Suprapubic skin (tissue), 3 donors: ENCODE measurements around the gene TAL2.

ENCODE experiments used
- POLR2A ChIP-seq, 2 donors: fragments of 450-650 bp; IDR thresholded peaks; one replicate each; pipeline ENCODE4 v1.6.1; 2017; ENCODE audit warnings: antibody characterized with exemption in 2 of 2, mild to moderate bottlenecking in 2 of 2, moderate library complexity in 2 of 2
- TF ChIP-seq, protein P1 (sequence below), 2 donors: fragments of 200-600 bp in 1 of 2; fragments of 450-650 bp in 1 of 2; sonication (generic) in 1 of 2; IDR thresholded peaks; one replicate each; pipeline ENCODE4 v1.5.1; 2016 to 2019; ENCODE audit warnings: antibody characterized with exemption in 2 of 2, mild to moderate bottlenecking in 1 of 2, moderate library complexity in 1 of 2

DNA sequence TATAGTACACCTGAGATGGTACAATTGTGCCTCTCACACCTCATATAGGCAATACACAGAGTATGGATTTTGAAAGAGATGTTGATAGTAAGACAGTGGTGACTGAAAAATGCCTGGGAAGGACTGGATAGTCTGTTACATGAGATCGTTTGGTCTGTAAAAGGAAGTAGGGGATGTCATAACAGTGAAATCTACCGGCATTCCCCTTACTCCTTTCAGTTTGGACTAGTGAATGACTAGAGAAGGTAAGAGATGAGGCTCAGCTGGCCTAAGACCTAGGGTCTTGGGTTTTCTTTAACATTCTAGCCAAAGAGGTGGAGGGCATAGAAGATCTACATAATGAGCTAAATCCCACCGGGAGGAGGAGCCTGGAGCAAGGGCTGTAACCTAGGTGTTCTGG, 8.1 kb downstream of the TAL2 start:
- TF ChIP-seq, protein P1, sequence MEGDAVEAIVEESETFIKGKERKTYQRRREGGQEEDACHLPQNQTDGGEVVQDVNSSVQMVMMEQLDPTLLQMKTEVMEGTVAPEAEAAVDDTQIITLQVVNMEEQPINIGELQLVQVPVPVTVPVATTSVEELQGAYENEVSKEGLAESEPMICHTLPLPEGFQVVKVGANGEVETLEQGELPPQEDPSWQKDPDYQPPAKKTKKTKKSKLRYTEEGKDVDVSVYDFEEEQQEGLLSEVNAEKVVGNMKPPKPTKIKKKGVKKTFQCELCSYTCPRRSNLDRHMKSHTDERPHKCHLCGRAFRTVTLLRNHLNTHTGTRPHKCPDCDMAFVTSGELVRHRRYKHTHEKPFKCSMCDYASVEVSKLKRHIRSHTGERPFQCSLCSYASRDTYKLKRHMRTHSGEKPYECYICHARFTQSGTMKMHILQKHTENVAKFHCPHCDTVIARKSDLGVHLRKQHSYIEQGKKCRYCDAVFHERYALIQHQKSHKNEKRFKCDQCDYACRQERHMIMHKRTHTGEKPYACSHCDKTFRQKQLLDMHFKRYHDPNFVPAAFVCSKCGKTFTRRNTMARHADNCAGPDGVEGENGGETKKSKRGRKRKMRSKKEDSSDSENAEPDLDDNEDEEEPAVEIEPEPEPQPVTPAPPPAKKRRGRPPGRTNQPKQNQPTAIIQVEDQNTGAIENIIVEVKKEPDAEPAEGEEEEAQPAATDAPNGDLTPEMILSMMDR (IDR thresholded peaks at IDR 0.05): no peak
- no peak for TF ChIP-seq POLR2A (IDR thresholded peaks at IDR 0.05)
